CD4-positive, alpha-beta T cell (primary cell): ENCODE results near the gene ANKRD44. TPM values are rescaled to one million over a fixed set of nuclear protein-coding genes. Genes with fewer than 3 reads are reported as not detected.

Experiments used
- ATAC-seq: fragments of 200-7000 bp; cut with Tn5 transposase; one replicate; pipeline ENCODE4 v1.10.0; 2022; ENCODE audit warnings: mild to moderate bottlenecking; ENCODE audit not compliant: poor library complexity
- CTCF ChIA-PET: fragments of 350-600 bp; sonication (Branson Sonifier 250); formaldehyde crosslinking; loops from one replicate; lab custom pipeline; 2021; ENCODE audit warnings: antibody characterized with exemption, inconsistent platforms; lab: Charles Lee
- POLR2A ChIA-PET: fragments of 350-600 bp; sonication (Branson Sonifier 250); formaldehyde crosslinking; loops from one replicate; lab custom pipeline; 2021; ENCODE audit warnings: antibody characterized with exemption, inconsistent platforms; lab: Charles Lee
- DNase-seq, 14 experiments: peaks; one replicate each; pipeline ENCODE4 v3.0.0-alpha.2; 2013 to 2020; ENCODE audit warnings: mixed read lengths in 2 of 14
- H3K27ac ChIP-seq, 2 donors: one replicate each; pipeline versions ENCODE4 v1.5.1 to v1.7.0; 2013; ENCODE audit warnings: low read length in 2 of 2, low read depth in 1 of 2, mild to moderate bottlenecking in 1 of 2
- H3K27me3 ChIP-seq, 2 experiments: 1 replicate in 1 of 2; 2 replicates in 1 of 2; pipeline versions ENCODE4 v1.6.1 to v1.7.0; 2013; ENCODE audit warnings: low read length in 2 of 2, control low read depth in 1 of 2, mild to moderate bottlenecking in 1 of 2, moderate library complexity in 1 of 2; ENCODE audit not compliant: insufficient read depth in 2 of 2, control insufficient read depth in 1 of 2
- H3K36me3 ChIP-seq: one replicate; pipeline ENCODE4 v1.6.1; 2013; ENCODE audit warnings: low read length, control low read depth; ENCODE audit not compliant: insufficient read depth
- H3K4me1 ChIP-seq: one replicate; pipeline ENCODE4 v1.6.1; 2013; ENCODE audit warnings: low read length, control low read depth; ENCODE audit not compliant: insufficient read depth
- H3K4me3 ChIP-seq: one replicate; pipeline ENCODE4 v1.5.1; 2013; ENCODE audit warnings: mild to moderate bottlenecking, low read length, moderate library complexity
- H3K9me3 ChIP-seq, 2 experiments: 1 replicate in 1 of 2; 2 replicates in 1 of 2; pipeline versions ENCODE4 v1.6.1 to v1.7.0; 2013; ENCODE audit warnings: low read length in 2 of 2, mild to moderate bottlenecking in 2 of 2, control low read depth in 1 of 2, moderate library complexity in 1 of 2; ENCODE audit not compliant: control insufficient read depth in 1 of 2, insufficient read depth in 1 of 2
- H3K27ac Mint-ChIP-seq: one replicate; pipeline ENCODE4 v1.8.0; 2020; ENCODE audit warnings: mixed read lengths
- H3K27me3 Mint-ChIP-seq: one replicate; pipeline ENCODE4 v1.8.0; 2021; ENCODE audit warnings: mixed read lengths
- H3K36me3 Mint-ChIP-seq: one replicate; pipeline ENCODE4 v1.8.0; 2021; ENCODE audit warnings: low read depth, mixed read lengths
- H3K4me1 Mint-ChIP-seq: one replicate; pipeline ENCODE4 v1.8.0; 2021; ENCODE audit warnings: low read depth, mixed read lengths
- H3K4me3 Mint-ChIP-seq: one replicate; pipeline ENCODE4 v1.8.0; 2020; ENCODE audit warnings: mild to moderate bottlenecking, mixed read lengths
- H3K9me3 Mint-ChIP-seq: one replicate; pipeline ENCODE4 v1.8.0; 2020; ENCODE audit warnings: mixed read lengths
- CTCF ChIP-seq: fragments of 200-600 bp; IDR thresholded peaks from one replicate; pipeline ENCODE4 v1.8.0; 2022; ENCODE audit warnings: antibody characterized with exemption, mild to moderate bottlenecking
- intact Hi-C, 2 experiments: fragments of 100-400 bp; cut with DNase I in 1 of 2; cut with micrococcal nuclease in 1 of 2; formaldehyde crosslinking; loops; one replicate each; pipeline versions ENCODE4 v1.15.1 to v1.9.0; 2023 to 2025; cut with DNase I, micrococcal nuclease
- total RNA-seq, 174 experiments: library from RNA in 2 of 174; stranded (reverse) in 2 of 174; gene quantifications; one replicate each; pipeline ENCODE4 v1.2.3 and lab custom pipeline; 2021 to 2026

Gene ANKRD44
- total RNA-seq, 2 experiments from 2014 or later: 170 to 186 TPM

- DNase-seq (no peak), ATAC-seq (no peak)
- H3K9me3 Mint-ChIP-seq: no peaks in the 10 kb centered on the region
- POLR2A ChIA-PET: no interaction called here
- Histone ChIP-seq H3K4me3 (no peak overlapping the region), H3K9me3 (no peaks in the 10 kb centered on the region), H3K4me1 (no peaks in the 10 kb centered on the region), H3K27me3 (no peaks in the 10 kb centered on the region), H3K36me3 (no peaks in the 10 kb centered on the region), H3K27ac (no peak overlapping the region)
- no peak overlapping the region for H3K27ac Mint-ChIP-seq
- peaks cover 5% of the 10 kb centered on the region for H3K4me1 Mint-ChIP-seq
- no peaks in the 10 kb centered on the region for H3K27me3 Mint-ChIP-seq
- intact Hi-C loops: loop anchor here in 1 of 2 experiments (10.0 kb wide), 1 partner anchor 765 kb away; the partner anchor contains the start of gene MARS2
- no peak overlapping the region for H3K4me3 Mint-ChIP-seq
- TF ChIP-seq CTCF: no peak
- H3K36me3 Mint-ChIP-seq: no peaks in the 10 kb centered on the region
- CTCF ChIA-PET: no interaction called here
Observed at GRCh38 chr2:196939371-196939770, 371.2 kb downstream of the ANKRD44 start.

Other genes with a start within 250 kb of the ANKRD44 start
- gene SF3B1, start 124.2 kb upstream of the ANKRD44 start, total RNA-seq: 100 to 1,000 TPM; 498 to 529 TPM
- 10 to 100 TPM; 53.4 to 55.3 TPM for gene COQ10B, start 142.8 kb upstream of the ANKRD44 start, total RNA-seq
- gene HSPD1, start 189.1 kb upstream of the ANKRD44 start, total RNA-seq: 100 to 1,000 TPM; 154 to 157 TPM
- 10 to 100 TPM; 50.8 to 56.2 TPM for gene HSPE1, start 189.6 kb upstream of the ANKRD44 start, total RNA-seq
- 10 to 100 TPM; 28.4 to 29.8 TPM for gene MOB4, start 205.3 kb upstream of the ANKRD44 start, total RNA-seq